ENCODE measurements around the gene SLAMF8.

DNA sequence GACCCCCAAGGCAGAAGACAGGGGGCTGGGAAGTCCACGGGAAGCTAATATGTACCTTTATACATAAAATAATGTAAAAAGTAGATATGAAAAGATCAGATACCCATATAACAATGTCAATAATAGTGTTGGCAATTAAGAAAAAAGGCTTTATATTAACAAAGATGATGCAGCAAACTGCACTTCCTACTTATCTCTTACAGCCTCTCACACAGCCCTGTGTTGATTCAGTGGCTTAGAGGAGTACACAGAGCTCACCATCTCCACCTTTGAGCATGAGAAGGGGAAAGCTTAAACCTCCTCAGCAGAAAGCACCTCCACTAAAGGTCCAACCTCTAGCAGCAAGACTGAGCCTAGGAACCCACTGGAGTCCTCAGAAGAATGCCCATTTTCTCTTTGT is 42.9 kb downstream of the SLAMF8 start:
- TF ChIP-seq, protein P1, sequence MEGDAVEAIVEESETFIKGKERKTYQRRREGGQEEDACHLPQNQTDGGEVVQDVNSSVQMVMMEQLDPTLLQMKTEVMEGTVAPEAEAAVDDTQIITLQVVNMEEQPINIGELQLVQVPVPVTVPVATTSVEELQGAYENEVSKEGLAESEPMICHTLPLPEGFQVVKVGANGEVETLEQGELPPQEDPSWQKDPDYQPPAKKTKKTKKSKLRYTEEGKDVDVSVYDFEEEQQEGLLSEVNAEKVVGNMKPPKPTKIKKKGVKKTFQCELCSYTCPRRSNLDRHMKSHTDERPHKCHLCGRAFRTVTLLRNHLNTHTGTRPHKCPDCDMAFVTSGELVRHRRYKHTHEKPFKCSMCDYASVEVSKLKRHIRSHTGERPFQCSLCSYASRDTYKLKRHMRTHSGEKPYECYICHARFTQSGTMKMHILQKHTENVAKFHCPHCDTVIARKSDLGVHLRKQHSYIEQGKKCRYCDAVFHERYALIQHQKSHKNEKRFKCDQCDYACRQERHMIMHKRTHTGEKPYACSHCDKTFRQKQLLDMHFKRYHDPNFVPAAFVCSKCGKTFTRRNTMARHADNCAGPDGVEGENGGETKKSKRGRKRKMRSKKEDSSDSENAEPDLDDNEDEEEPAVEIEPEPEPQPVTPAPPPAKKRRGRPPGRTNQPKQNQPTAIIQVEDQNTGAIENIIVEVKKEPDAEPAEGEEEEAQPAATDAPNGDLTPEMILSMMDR (IDR thresholded peaks at IDR 0.05): no peak
- TF ChIP-seq POLR2A (IDR thresholded peaks at IDR 0.05): no peak
- TF ChIP-seq POLR2AphosphoS5 (IDR thresholded peaks at IDR 0.05): no peak
- TF ChIP-seq EP300 (IDR thresholded peaks at IDR 0.05): no peak

All from suprapubic skin (tissue), 4 donors.